Limb (tissue), 2 donors: Measurements from ENCODE around the gene ZNF217.
"Not testable (repeated sequence)": the region's sequence is repeated elsewhere in the genome, so short reads cannot be mapped to it uniquely, and the experiment has no call there.

Experiments used
- DNase-seq, 2 donors: peaks; one replicate each; pipeline ENCODE4 v3.0.0-alpha.2; 2016; ENCODE audit errors: extremely low spot score in 2 of 2

The ZNF217 gene

GRCh38 chr20:53583660-53584549 lies 9.7 kb downstream of the ZNF217 start:
- DNase-seq, result not testable (repeated sequence)

GRCh38 chr20:53582574-53583351 lies 10.9 kb downstream of the ZNF217 start:
- no peak for DNase-seq

GRCh38 chr20:53582251-53582570 lies 11.4 kb downstream of the ZNF217 start:
- no peak for DNase-seq

GRCh38 chr20:53581444-53582250 lies 12.0 kb downstream of the ZNF217 start:
- no peak for DNase-seq

GRCh38 chr20:53580376-53581111 lies 13.1 kb downstream of the ZNF217 start:
- no peak for DNase-seq

GRCh38 chr20:53579581-53580375 lies 13.9 kb downstream of the ZNF217 start:
- no peak for DNase-seq

- DNase-seq, result no peak
These were observed 14.4 kb downstream of the ZNF217 start for GRCh38 chr20:53579266-53579580.

GRCh38 chr20:53578492-53579222 lies 15.0 kb downstream of the ZNF217 start:
- peak; percentile 58 to 90 for DNase-seq

- no peak for DNase-seq
These were observed 16.9 kb downstream of the ZNF217 start for GRCh38 chr20:53576586-53577318.

GRCh38 chr20:53576195-53576580 lies 17.5 kb downstream of the ZNF217 start:
- DNase-seq, result no peak

- DNase-seq, result no peak
These were observed 18.0 kb downstream of the ZNF217 start for GRCh38 chr20:53575481-53576194.

- no peak for DNase-seq
These were observed 18.8 kb downstream of the ZNF217 start for GRCh38 chr20:53574819-53575218.

GRCh38 chr20:53574259-53574789 lies 19.3 kb downstream of the ZNF217 start:
- DNase-seq, result no peak

GRCh38 chr20:53571555-53572286 lies 21.9 kb downstream of the ZNF217 start:
- no peak for DNase-seq

GRCh38 chr20:53570446-53571276 lies 23.0 kb downstream of the ZNF217 start:
- DNase-seq, result no peak

GRCh38 chr20:53569606-53570307 lies 23.9 kb downstream of the ZNF217 start:
- no peak for DNase-seq
